Activated T-helper 1 cell treated with anti-CD3 and anti-CD28 coated beads, Interleukin-12 subunit alpha, Interleukin-12 subunit beta, Interleukin-2, Interleukin-4 antibody, amounts not matched to agents 30 ng/mL and 10 ng/mL and 1 ng/mL, durations not matched to agents 14 hours and 24 hours and 36 hours (primary cell): Measurements from ENCODE around the gene SNRPB. TPM values are rescaled to one million over a fixed set of nuclear protein-coding genes. Genes with fewer than 3 reads are reported as not detected.
"Not testable (repeated sequence)": the region's sequence is repeated elsewhere in the genome, so short reads cannot be mapped to it uniquely, and the experiment has no call there.

Source experiments
- DNase-seq: peaks from one replicate; pipeline ENCODE4 v3.0.0; 2021; ENCODE audit warnings: low spot score
- H3K27ac Mint-ChIP-seq: one replicate; pipeline ENCODE4 v1.8.0; 2021; ENCODE audit warnings: mild to moderate bottlenecking, mixed read lengths
- H3K27me3 Mint-ChIP-seq: one replicate; pipeline ENCODE4 v1.8.0; 2022; ENCODE audit warnings: mild to moderate bottlenecking, moderate library complexity, mixed read lengths; ENCODE audit not compliant: insufficient read depth
- H3K36me3 Mint-ChIP-seq: one replicate; pipeline ENCODE4 v1.8.0; 2021; ENCODE audit warnings: low read depth, mixed read lengths
- H3K4me1 Mint-ChIP-seq: one replicate; pipeline ENCODE4 v1.8.0; 2021; ENCODE audit warnings: low read depth, mixed read lengths
- H3K4me3 Mint-ChIP-seq: one replicate; pipeline ENCODE4 v1.8.0; 2021; ENCODE audit warnings: mild to moderate bottlenecking, moderate library complexity, mixed read lengths
- H3K9me3 Mint-ChIP-seq: one replicate; pipeline ENCODE4 v1.8.0; 2021; ENCODE audit warnings: mixed read lengths
- intact Hi-C: fragments of 100-400 bp; cut with micrococcal nuclease; formaldehyde crosslinking; loops from one replicate; pipeline ENCODE4 v1.15.1; 2024
- total RNA-seq: library from RNA; stranded (reverse); gene quantifications from 2 replicates; pipeline ENCODE4 v1.2.3, GENCODE V29; 2022

The SNRPB gene
- total RNA-seq, 1 donor from 2014 or later, result 533 TPM

DNA sequence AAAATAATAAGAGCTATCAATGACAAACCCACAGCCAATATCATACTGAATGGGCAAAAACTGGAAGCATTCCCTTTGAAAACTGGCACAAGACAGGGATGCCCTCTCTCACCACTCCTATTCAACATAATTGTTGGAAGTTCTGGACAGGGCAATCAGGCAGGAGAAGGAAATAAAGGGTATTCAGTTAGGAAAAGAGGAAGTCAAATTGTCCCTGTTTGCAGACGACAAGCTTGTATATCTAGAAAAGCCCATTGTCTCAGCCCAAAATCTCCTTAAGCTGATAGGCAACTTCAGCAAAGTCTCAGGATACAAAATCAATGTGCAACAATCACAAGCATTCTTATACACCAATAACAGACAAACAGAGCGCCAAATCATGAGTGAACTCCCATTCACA is 34.2 kb upstream of the SNRPB start:
- intact Hi-C loops, result not testable (repeated sequence)

DNA sequence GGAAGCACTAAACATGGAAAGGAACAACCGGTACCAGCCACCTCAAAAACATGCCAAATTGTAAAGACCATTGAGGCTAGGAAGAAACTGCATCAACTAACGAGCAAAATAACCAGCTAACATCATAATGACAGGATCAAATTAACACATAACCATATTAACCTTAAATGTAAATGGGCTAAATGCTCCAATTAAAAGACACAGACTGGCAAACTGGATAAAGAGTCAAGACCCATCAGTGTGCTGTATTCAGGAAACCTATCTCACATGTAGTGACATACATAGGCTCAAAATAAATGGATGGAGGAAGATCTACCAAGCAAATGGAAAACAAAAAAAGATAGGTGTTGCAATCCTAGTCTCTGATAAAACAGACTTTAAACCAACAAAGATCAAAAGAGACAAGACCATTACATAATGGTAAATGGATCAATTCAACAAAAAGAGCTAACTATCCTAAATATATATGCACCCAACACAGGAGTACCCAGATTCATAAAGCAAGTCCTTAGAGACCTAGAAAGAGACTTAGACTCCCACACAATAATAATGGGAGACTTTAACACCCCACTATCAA is 32.3 kb upstream of the SNRPB start:
- intact Hi-C loops, H3K4me3 Mint-ChIP-seq, DNase-seq, H3K9me3 Mint-ChIP-seq, H3K27me3 Mint-ChIP-seq, H3K27ac Mint-ChIP-seq, H3K4me1 Mint-ChIP-seq: not testable (repeated sequence)
- peaks cover 18% of the 10 kb centered on the region for H3K36me3 Mint-ChIP-seq

More for the DNA sequence above, 34.2 kb upstream of the SNRPB start:
- Mint-ChIP-seq H3K36me3 (peaks cover 11% of the 10 kb centered on the region), H3K4me1 (peaks cover 18% of the 10 kb centered on the region)
- H3K9me3 Mint-ChIP-seq, H3K27ac Mint-ChIP-seq, H3K27me3 Mint-ChIP-seq, DNase-seq, H3K4me3 Mint-ChIP-seq: not testable (repeated sequence)

DNA sequence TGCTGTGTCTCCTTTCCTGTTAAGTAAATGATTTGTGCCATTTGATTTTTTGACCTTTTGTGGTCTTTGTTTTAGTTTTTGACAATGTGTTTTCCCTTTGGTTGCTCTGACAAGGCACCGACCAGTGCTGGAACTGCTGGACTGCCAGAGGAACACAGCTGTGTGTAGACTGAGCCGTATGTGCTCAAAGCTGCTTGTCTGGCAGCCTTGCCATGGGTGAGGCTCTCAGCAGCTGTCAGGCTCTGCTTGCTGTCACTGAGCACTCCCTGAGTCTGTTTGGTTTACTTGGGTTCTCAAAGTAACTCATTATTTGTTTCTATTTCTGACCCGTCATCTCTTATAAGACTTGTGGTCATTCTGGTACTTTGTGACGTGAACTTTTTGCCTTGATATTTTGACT is 15.1 kb upstream of the SNRPB start:
- intact Hi-C loops, result no loop called here
- Mint-ChIP-seq H3K9me3 (no peaks in the 10 kb centered on the region), H3K27me3 (no peaks in the 10 kb centered on the region), H3K27ac (no peak overlapping the region), H3K4me3 (no peak overlapping the region), H3K36me3 (peaks cover 49% of the 10 kb centered on the region), H3K4me1 (no peaks in the 10 kb centered on the region)
- no peak for DNase-seq

GRCh38 chr20:2485080-2485479 is 14.5 kb upstream of the SNRPB start:
- Mint-ChIP-seq H3K4me1 (no peaks in the 10 kb centered on the region), H3K27me3 (no peaks in the 10 kb centered on the region), H3K27ac (no peak overlapping the region), H3K4me3 (no peak overlapping the region), H3K36me3 (peaks cover 53% of the 10 kb centered on the region), H3K9me3 (no peaks in the 10 kb centered on the region)
- intact Hi-C loops, result no loop called here
- no peak for DNase-seq

GRCh38 chr20:2483504-2483903 is 12.9 kb upstream of the SNRPB start:
- Mint-ChIP-seq H3K36me3 (peaks cover 49% of the 10 kb centered on the region), H3K4me1 (no peaks in the 10 kb centered on the region), H3K4me3 (no peak overlapping the region), H3K9me3 (no peaks in the 10 kb centered on the region), H3K27ac (no peak overlapping the region), H3K27me3 (no peaks in the 10 kb centered on the region)
- intact Hi-C loops, result no loop called here
- no peak for DNase-seq

GRCh38 chr20:2480381-2480780 is 9.8 kb upstream of the SNRPB start:
- intact Hi-C loops, result no loop called here
- H3K36me3 Mint-ChIP-seq, result peaks cover 44% of the 10 kb centered on the region

GRCh38 chr20:2476742-2477615 is 6.4 kb upstream of the SNRPB start:
- Mint-ChIP-seq H3K36me3 (peaks cover 28% of the 10 kb centered on the region), H3K27ac (no peak overlapping the region), H3K9me3 (no peaks in the 10 kb centered on the region), H3K4me3 (no peak overlapping the region), H3K27me3 (no peaks in the 10 kb centered on the region), H3K4me1 (peaks cover 7% of the 10 kb centered on the region)
- DNase-seq, result no peak
- intact Hi-C loops, result no loop called here

More at GRCh38 chr20:2480381-2480780, 9.8 kb upstream of the SNRPB start:
- H3K27ac Mint-ChIP-seq, result no peak overlapping the region
- no peaks in the 10 kb centered on the region for H3K4me1 Mint-ChIP-seq
- H3K4me3 Mint-ChIP-seq, result no peak overlapping the region
- no peaks in the 10 kb centered on the region for H3K27me3 Mint-ChIP-seq
- H3K9me3 Mint-ChIP-seq, result no peaks in the 10 kb centered on the region
- no peak for DNase-seq

DNA sequence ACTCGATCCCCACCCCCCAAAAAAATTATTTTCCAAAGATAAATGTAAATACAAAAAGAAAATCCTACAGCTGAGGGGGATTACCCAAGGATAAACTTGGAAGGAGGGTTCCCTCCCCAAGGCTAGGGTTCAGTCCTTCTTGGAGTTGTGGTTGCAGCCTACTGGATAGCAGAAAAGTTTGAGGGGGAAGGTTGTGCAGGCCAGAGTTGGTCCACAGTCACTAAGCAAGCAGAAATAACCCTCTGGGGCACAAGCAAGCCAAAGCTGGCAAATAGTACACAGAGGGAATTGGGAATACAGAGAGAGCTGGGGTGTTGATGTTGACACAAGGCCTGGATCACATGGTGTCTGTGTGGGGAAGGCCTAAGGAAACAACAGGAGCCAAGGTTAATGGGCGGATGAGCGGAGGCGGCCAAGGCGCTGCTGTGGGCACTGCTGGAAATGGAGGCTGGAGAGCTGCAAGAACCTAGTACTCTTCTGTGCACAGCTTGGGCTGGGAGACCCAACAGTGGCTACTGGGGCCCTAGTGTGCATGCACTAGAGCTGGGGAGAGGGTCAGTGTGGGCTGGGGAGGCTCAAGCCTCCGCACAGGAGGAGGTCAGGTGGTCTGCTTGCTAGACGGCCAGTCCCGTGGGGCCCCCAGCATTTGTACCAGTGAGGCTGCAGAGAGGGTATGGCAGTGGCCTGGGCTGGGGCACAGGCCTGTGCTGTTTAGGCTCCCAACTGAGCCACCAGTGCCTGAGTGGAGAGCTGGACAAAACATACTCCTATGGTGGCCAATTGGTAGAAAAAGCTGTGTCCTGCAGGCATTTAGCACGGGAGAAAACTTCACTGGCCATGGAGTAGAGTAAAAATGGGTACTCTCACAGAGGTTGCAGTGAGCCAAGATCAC is 5.5 kb upstream of the SNRPB start:
- intact Hi-C loops, result no loop called here
- no peak overlapping the region for H3K27ac Mint-ChIP-seq
- peaks cover 24% of the 10 kb centered on the region for H3K36me3 Mint-ChIP-seq
- DNase-seq, result no peak
- no peak overlapping the region for H3K4me3 Mint-ChIP-seq
- H3K4me1 Mint-ChIP-seq, result peaks cover 13% of the 10 kb centered on the region
- no peaks in the 10 kb centered on the region for H3K9me3 Mint-ChIP-seq
- H3K27me3 Mint-ChIP-seq, result no peaks in the 10 kb centered on the region

- Mint-ChIP-seq H3K4me1 (peaks cover 30% of the 10 kb centered on the region), H3K27ac (no peak overlapping the region), H3K27me3 (no peaks in the 10 kb centered on the region), H3K36me3 (peaks cover 22% of the 10 kb centered on the region), H3K4me3 (no peak overlapping the region), H3K9me3 (no peaks in the 10 kb centered on the region)
- intact Hi-C loops, result no loop called here
- DNase-seq, result no peak
Observed at GRCh38 chr20:2473516-2473915, 2.9 kb upstream of the SNRPB start.

- H3K27me3 Mint-ChIP-seq, result no peaks in the 10 kb centered on the region
- H3K9me3 Mint-ChIP-seq, result no peaks in the 10 kb centered on the region
- intact Hi-C loops, result loop anchor here (1.0 to 2.0 kb wide), 4 partner anchors 39 to 1003 kb away; partner anchors contain the start of genes NOP56 and NSFL1C
- H3K4me1 Mint-ChIP-seq, result peaks cover 59% of the 10 kb centered on the region
- H3K4me3 Mint-ChIP-seq, result peak overlapping the region; percentile 99
- peaks cover 47% of the 10 kb centered on the region for H3K36me3 Mint-ChIP-seq
- peak; percentile 58 for DNase-seq
- H3K27ac Mint-ChIP-seq, result peak overlapping the region; percentile 97
Observed at GRCh38 chr20:2469991-2470422, 582 bp downstream of the SNRPB start.

DNA sequence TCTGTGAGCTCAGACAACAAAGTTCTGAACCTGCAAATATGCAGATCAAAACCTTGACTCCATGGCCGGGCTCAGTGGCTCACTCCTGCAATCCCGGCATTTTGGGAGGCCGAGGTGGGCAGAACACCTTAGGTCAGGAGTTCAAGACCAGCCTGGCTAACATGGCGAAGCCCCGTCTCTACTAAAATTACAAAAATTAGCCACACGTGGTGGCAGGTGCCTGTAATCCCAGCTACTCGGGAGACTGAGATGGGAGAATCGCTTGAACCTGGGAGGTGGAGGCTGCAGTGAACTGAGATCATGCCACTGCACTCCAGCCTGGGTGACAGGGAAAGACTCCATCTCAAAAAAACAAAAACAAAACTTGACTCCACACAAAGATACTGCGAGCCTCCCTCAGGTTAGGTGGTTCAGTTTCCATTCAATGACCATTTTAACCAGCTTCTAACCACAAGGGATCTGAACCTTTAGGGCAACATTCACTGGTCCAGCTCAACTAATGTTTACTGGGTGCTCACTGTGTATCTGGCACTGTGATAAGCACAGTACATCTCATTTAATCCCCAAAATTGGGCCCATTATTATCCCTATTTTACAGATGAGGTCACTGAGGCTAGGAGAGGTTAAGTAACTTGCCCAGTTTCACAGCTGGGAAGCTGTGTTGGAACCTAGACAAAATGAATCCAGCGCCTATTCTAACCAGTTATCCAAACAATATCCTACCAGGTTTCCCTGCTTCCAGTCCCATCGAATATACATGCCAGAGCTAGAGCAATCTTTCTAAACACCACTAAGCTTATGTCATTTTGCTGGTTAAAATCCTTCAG is 1.8 kb downstream of the SNRPB start:
- intact Hi-C loops, result no loop called here
- Mint-ChIP-seq H3K9me3 (no peaks in the 10 kb centered on the region), H3K4me3 (peak overlapping the region; percentile 99), H3K4me1 (peaks cover 59% of the 10 kb centered on the region), H3K36me3 (peaks cover 53% of the 10 kb centered on the region), H3K27me3 (no peaks in the 10 kb centered on the region), H3K27ac (peak overlapping the region; percentile 55)
- no peak for DNase-seq

GRCh38 chr20:2467412-2467811 is 3.2 kb downstream of the SNRPB start:
- no peak for DNase-seq
- Mint-ChIP-seq H3K9me3 (no peaks in the 10 kb centered on the region), H3K27me3 (no peaks in the 10 kb centered on the region), H3K4me3 (peak overlapping the region; percentile 99), H3K27ac (peak overlapping the region; percentile 47), H3K4me1 (peaks cover 56% of the 10 kb centered on the region), H3K36me3 (peaks cover 64% of the 10 kb centered on the region)
- intact Hi-C loops, result no loop called here
